Measurements from ENCODE around the gene UNC45A.
"Not testable (repeated sequence)": the region's sequence is repeated elsewhere in the genome, so short reads cannot be mapped to it uniquely, and the experiment has no call there.

UNC45A gene

DNA sequence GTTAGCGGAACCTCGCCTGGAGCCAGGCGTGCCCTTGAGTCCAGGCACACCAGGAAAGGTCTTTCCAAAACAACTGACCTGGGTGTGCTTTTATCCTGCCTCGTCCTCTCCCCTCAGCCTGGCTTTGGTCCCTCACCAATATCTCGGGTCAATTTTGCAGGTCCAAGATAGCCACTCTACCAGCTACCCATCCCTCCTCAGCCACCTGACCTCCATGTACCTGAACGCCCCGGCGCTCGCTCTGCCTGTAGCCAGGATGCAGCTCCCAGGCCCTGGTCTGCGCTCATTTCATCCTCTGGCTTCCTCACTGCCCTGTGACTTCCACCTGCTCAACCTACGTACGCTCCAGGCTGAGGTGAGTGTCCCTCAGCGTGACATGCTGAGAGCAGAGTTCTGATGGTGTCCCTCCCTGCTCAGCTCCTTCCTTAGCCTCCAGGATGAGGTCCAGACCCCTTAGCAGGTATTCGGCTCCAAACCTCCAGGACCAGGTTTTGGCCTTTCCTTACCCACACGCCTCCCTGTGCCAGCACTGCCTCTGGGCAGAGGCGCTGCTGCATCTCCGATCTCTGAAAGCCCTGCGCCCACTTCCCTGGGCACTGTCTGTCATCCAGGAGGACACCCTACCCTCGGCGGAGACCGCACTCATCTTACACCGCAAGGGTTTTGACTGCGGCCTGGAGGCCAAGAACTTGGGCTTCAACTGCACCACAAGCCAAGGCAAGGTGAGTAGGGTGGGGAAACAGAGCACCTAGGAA, 16.9 kb upstream of the UNC45A start:
- no peak for DNase-seq

DNA sequence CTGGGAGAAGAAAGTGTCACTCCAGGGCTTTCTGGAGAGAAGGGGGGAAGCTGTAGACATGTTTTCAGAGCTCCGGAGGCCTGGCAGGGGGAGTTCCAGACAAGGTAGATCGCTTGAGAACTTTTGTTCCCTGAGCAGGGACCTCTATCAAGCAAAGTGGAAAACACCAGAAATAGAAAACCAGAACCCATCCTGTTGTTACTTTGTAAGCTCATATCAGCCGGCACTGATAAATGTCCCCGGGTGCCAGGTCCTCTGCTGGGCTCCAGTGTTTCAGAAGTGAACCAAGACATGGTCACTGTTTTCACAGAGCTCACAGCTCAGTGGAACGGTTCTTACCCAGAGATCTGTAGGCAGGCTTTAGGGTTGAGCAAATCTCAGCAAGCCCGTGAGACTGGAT, 16.2 kb upstream of the UNC45A start:
- DNase-seq, result no peak

DNA sequence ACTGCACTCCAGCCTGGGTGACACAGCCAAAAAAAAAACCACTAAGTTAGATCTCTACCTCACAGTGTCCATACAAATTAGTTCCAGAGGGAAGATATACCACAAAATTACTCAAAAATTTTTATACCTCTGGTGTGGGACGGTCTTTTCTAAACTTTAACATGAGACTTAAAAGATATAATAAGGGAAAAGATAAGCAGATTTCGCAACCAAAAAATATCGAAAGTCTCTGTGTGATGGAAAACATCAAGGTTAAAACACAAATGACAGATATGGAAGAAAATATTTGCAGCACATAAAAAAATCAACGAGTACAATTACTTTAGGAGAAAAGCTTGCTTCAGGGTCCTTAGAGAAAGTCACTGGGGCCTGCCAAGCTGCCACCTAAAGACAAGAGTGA, 13.2 kb upstream of the UNC45A start:
- DNase-seq, result no peak

DNA sequence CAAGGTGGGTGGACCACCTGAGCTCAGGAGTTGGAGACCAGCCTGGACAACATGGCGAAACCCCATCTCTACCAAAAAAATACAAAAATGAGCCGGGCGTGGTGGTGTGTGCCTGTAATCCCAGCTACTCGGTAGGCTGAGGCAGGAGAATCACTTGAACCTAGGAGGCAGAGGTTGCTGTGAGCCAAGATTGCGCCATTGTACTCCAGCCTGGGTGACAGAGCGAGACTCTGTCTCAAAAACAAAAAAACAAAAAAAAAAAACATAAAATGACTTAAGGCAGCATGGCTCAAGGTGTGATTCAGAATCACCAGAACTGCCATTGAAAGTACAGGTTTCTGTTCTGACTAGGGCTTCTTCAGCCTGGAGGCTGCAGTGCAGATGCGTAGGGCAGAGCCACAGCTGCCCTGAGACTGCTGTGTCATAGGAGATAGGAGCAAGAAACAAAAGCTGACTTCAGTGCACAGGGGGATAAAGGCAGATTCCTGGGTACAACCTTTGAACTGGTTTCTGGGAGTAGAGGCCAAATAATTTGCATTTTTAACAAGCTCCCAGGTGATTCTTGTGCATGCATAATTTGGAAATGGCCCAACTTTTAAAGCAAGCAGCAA, 12.3 kb upstream of the UNC45A start:
- not testable (repeated sequence) for DNase-seq

DNA sequence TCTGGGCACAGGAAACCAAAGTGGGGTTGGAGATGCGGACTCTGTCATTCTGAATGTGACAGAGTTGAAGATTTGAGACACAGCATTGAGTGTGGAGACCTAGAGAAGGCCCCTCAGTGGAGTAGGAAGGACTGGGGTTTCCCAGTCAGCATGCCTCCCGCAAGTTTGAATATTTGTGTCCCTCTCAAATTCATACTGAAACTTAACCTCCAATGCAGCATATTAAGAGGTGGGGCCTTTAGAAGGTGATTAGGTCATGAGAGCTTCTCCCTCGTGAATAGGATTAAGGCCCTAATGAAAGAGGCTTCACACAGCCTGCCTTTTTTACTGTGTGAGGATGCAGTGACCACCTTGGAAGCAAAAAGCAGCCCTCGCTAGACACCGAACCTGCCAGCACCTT, 10.7 kb upstream of the UNC45A start:
- DNase-seq, result no peak

DNA sequence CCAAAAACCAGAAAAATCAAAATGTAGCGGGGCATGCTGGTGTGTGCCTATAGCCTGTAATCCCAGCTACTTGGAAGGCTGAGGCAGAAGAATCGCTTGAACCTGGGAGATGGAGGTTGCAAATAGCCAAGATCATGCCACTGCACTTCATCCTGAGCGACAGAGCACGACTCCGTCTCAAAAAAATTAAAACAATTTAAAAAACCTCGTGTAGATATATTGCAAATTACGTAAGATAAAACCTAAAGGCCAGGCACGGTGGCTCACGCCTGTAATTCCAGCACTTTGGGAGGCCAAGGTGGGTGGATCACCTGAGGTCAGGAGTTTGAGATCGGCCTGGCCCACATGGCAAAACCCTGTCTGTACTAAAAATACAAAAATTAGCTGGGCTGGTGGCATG, 8.3 kb upstream of the UNC45A start:
- DNase-seq, result not testable (repeated sequence)

DNA sequence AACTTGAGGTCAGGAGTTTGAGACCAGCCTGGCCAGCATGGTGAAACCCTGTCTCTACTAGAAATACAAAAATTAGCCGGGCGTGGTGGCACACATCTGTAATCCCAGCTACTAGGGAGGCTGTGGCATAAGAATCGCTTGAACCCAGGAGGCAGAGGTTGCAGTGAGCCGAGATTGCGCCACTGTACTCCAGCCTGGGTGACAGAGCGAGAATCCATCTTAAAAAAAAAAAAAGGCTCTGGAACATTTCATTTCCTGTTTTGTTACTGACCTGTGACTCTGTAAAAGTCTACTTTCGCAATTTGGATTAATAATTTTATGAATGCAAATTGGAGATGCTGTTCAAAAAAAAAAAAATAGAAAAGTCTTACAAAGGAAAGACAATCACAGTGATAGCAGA, 7.0 kb upstream of the UNC45A start:
- DNase-seq, result not testable (repeated sequence)

DNA sequence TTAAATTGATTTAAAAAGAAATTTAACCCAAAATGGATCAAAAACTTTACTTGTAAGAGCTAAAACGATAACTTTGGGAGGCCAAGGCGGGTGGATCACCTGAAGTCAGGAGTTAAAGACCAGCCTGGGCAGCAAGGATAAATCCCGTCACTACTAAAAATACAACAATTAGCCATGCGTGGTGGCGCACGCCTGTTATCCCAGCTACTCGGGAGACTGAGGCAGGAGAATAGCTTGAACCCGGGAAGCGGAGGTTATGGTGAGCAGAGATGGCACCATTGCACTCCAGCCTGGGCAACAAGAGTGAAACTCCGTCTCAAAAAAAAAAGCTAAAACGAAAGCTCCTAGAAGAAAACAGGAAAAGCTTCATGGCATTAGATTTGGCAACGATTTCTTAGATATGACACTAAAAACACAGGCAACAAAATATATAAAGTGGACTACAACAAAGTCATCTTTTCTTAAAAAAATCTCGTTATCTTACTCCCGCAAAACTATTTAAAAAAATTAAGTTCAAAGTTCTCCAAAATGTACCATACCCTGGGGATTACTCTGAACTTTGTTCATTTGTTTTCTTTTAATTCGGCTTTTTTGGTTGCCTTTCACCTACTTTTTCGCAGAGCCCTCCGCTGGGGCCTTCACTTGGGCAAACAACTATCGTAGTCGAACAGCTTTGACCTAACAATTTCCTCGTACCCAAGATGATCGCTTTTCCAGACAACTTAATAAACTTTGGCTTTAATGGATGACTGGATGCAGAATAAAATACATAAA, 5.7 kb upstream of the UNC45A start:
- no peak for DNase-seq

DNA sequence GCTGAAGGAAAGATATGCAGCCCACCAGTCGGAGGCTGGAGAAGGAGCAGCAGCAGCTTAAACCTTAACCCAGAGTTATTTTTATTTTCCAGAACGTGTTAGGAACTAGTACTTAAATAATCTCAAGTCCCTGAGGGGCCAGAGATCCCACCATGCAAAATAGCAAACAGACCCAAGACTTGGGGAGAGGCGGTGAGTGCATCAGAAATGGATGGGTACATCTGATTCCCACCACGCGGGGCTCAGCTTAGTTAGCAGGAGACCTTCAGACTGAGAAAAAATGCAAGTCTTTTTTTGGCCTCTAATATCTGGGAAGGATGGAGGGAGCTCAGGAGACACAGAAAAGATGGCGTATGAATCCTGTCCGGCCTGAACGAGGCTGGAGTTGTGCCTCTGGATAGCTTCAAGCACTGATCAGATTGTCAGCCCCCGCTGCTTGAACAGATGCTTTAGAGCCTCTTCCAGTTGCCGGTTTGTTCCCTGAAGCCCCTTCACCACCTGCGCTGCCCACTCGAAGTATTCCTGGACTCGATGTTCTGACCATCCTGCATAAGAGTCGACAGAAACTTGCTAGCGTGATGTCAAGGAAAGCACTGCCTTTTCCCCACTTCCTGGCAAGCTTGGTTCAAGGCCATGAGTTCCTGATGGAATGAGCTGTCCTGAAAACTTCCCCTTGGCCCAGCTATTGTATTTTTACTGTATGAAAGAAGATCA, 4.1 kb upstream of the UNC45A start:
- DNase-seq, result no peak

DNA sequence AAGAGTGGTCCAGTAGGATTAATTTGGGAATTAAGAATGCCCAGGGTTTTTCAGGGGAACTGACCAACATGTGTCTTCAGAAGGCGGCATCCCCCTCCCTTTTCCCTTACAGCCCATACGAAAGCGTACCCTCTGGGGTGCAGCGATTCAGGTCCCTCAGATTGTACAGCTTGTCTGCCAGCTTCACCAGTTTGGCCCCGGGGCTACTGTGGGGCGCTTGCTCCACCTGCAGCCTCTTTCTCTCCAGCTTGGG, 3.6 kb upstream of the UNC45A start:
- no peak for DNase-seq

DNA sequence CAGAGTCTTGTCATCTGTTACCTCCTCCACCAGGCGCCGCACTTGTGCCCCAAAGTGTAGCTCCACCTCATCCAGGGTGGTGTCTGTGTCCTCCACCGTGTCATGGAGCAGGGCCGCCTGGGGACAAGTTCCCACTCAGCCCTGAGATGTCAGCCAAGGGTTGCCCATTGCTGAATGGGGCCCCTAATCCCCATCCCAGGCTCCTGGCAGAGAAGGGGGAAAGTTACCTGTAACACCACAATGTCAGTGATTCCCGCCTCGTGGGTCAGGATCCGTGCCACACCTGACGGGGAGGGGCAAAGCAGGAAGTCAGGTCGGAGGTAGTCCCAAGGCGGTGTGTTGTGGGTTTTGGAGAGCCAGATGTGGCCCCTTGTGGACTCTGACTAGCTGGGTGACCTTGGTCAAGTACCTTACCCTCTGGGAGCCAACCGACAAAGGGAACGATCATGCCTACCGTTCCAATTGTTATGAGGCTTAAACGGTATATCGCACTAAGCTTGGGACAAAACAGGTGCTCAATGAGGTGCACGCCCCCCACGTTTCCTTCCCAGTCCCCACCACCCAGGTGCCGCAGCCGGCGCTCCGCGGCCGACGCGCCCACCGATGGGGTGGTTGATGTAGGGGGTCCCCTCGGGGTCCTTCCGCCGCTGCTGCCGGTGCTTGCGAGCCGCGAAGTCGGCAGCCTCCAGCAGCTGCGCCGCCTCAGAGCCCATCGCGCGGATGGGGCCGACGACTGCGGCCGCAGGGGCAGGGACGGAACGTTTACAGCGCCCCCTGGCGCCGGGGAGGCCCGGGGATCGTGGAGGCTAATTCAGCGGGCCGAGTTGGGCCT, 3.0 kb upstream of the UNC45A start, which contains the start of gene HDDC3:
Gene HDDC3 (minus strand): TSS at position 722 of the 832 bp plus-strand sequence. CDS start 9 bp downstream, at position 713.
- DNase-seq, result peak; percentile 57

DNA sequence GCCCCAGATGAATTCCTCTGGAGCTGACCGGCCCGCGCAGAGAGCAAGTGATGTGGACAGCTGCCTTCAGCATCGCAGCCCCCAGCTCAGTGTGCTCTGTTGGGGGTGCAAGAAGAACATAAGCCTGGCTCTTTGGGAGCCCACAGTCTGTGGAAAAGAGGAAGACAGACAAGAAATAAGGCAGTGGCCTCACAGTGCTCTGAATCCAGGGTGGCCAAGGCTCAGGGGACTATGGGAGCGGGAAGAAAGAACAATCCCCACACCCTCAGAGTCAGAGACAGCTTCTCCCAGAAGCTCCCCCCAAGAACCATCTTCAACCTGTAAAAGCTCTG, 2.5 kb upstream of the UNC45A start:
- DNase-seq, result no peak

DNA sequence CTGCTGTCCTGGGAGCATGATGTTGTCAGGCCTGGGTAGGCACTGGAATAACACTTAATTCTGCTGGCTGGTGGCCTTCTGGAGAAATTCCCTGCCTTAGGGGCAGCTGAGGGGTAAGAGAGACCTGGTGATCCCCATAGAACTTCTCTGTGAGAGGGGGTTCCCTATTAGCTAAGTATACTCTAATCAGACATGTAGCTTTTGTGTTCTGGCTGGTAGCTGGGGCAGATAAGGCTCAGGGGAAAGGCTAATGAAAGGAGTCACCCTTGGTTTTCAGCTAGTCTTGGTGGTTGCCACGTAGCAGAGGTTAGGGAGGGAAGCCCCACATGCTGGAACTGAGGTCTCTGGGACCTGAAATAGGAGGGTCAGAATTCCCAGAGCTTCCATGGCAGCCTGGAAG, 1.8 kb upstream of the UNC45A start:
- DNase-seq, result no peak

DNA sequence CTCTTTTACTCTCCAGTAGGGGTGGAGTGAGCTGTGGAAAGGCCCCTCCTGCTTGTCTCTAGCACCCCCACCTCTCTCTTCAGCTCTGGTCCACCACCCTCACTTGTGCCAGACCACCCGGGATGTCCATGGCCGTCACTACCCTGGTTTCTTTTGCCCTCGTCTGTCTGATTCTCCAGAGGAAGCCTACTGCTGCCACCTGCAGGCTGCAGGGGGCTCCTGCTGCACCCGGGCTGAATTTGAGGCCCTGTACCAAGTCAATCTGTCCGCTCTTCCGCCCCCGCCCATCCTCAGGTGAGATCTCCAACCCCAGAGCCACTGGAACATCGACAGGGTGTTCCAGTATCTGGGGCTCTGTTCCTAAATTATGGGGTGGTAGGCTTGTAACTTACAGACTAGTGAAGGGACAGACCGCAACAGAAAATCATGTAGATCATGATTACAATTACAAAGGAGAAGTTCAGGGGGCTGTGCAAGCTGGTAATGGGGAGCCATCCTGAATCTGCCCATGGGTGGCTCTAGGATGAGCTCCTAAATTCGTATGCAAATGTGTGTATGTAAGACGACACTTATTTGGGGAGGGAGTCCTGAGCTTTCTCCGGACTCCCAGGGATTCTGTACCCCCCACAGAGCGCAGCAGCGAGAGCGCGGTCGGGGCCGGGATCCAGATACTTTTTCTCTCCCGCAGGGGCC, 683 bp upstream of the UNC45A start:
- peak; percentile 77 for DNase-seq

DNA sequence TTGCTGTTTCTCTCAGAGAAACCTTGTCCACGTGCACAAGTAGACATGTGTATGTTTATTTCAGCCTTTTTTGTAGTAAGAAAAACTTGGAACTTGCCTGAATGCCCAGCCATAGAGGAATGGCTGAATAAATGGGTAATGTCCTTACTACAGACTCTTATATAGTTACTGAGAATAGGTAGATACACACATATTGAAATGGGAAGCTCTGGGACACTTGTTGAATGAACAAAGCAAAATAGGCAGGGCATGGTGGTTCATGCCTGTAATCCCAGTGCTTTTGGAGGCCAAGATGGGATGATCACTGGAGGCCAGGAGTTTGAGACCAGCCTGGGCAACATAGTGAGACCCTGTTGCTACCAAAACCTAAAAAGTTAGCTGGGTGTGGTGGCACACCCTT, 1.7 kb downstream of the UNC45A start:
- no peak for DNase-seq

DNA sequence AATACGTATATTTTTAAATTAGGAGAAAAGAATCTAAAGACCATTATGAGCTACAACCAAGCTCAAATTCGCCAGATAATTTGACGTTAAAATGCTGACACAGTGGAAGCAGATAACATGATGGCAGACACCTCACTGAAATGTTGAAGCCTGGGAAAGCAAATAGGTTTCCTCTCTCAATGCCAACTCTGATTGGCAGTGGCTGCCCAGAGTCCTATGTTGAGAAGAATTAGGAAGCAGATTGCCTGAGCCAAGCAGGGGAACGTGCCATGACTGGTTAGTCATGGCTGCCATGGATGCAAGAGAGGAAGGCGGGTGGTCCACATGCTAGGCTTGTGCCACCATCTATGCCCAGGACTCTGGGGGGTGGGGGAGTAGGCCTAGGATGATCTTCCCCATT, 3.2 kb downstream of the UNC45A start:
- DNase-seq, result no peak

DNA sequence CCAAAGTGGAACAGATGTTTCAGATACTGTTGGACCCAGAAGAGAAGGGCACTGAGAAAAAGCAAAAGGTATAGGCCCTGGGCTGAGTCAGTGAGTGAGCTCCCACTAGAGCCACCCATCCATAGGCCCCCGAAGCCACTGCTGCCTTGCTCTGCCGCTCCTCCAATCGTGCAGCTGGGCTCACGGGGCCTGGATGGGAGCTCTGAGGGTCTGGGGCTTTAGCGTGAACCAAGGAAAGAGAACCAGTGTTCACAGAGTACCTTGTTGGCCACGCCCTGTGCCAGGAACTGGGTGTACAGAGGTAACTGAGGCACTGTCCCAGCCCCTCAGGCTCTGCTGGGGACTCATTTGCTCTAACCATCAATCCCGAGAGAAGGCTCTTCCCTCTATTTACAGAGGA, 4.7 kb downstream of the UNC45A start:
- no peak for DNase-seq

DNA sequence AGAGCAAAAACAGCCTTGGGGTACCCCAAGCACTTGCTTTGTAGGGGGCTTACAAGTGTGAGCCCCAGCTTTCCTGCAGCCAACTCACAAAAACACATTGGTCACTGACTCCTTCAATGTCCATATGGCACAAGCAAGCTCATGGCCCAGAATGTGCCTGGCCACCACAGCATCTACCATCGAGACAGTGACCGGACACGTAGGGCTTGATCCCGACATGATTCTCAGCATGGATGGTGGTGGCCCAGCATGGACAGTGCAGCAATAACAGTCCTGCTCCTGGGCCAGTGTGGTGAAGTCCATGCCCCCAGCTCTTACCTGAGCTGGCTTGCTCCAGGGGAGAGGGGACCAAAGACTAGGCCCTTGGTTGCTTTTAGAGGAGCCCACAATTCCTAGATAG, 6.0 kb downstream of the UNC45A start:
- DNase-seq, result no peak

DNA sequence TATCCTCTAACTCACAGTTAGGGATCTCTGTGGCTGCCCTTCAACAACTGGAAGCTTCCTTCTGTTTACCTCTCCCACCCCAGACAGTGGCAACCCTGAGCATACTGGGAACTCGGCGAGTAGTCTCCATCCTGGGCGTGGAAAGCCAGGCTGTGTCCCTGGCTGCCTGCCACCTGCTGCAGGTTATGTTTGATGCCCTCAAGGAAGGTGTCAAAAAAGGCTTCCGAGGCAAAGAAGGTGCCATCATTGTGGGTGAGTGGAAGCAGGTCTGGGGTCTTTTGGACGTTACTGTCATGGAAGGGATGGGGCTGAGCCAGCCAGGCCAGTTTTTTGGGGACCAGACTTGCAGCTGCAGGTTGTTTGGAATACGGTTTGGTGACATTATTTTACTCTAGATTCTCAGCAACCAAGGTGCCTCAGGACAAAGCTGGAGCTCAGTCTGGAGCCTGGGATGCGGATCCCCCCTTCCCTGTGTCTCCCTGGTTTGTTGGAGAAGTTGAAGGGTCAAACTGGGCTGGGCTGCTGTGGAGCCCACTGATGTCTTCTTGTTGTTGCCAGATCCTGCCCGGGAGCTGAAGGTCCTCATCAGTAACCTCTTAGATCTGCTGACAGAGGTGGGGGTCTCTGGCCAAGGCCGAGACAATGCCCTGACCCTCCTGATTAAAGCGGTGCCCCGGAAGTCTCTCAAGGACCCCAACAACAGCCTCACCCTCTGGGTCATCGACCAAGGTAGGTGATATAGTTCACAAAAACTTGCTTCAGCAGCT, 7.5 kb downstream of the UNC45A start:
- DNase-seq, result no peak

DNA sequence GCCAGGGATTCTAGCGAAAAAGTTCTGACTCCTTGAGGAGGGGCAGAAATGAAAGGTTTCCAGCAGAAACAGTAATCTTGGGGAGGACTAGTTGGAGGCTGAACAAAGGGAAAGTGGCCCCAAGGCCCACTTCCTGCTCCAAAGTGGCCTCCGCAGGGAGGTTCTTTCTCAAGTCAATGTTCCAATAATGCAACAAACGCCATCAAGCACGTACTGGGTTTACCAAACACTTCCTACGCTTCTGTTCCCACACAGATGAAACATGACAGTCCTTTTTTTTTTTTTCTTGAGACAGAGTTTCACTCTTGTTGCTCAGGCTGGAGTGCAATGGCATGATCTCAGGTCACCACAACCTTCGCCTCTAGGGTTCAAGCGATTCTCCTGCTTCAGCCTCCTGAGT, 10.0 kb downstream of the UNC45A start:
- no peak for DNase-seq

DNA sequence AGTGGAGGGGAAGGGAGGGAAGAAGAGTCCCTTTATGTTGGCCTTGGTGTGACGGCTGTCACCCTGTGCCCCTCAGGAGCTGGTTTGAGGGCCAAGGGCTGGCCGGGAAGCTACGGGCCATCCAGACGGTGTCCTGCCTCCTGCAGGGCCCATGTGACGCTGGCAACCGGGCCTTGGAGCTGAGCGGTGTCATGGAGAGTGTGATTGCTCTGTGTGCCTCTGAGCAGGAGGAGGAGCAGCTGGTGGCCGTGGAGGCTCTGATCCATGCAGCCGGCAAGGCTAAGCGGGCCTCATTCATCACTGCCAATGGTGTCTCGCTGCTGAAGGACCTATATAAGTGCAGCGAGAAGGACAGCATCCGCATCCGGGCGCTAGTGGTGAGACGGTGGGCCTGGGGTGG, 11.5 kb downstream of the UNC45A start:
- no peak for DNase-seq
